GM12874 (cell line): ENCODE results near the gene ABLIM1.

Experiments used
- CTCF ChIP-seq: IDR thresholded peaks from 2 replicates; pipeline ENCODE4 v1.5.1; 2011; ENCODE audit warnings: low read depth, mild to moderate bottlenecking, control low read depth, low read length, moderate library complexity; ENCODE audit not compliant: insufficient read depth

ABLIM1 gene

GRCh38 chr10:114575417-114576131, 82.5 kb downstream of the ABLIM1 start:
- TF ChIP-seq CTCF, result no peak

GRCh38 chr10:114573330-114574045, 84.6 kb downstream of the ABLIM1 start:
- TF ChIP-seq CTCF, result no peak

GRCh38 chr10:114571316-114571999, 86.6 kb downstream of the ABLIM1 start:
- TF ChIP-seq CTCF, result no peak

GRCh38 chr10:114566064-114566463, 92.0 kb downstream of the ABLIM1 start:
- no peak for TF ChIP-seq CTCF

- no peak for TF ChIP-seq CTCF
These were observed 93.0 kb downstream of the ABLIM1 start for GRCh38 chr10:114565066-114565465.

GRCh38 chr10:114561008-114561523, 97.0 kb downstream of the ABLIM1 start:
- TF ChIP-seq CTCF, result no peak

- no peak for TF ChIP-seq CTCF
These were observed 97.9 kb downstream of the ABLIM1 start for GRCh38 chr10:114560144-114560543.
